A549 (cell line): ENCODE data around the gene FHIT. TPM values are rescaled to one million over a fixed set of nuclear protein-coding genes. Genes with fewer than 3 reads are reported as not detected.

Source experiments
- ATAC-seq, 2 experiments: fragments of 200-7000 bp in 1 of 2; fragments of >200 bp in 1 of 2; cut with Nextera tagmentation in 1 of 2; cut with Tn5 transposase in 1 of 2; 3 replicates each; pipeline versions ENCODE4 v1.8.0 to v1.9.1; 2018 to 2020; ENCODE audit warnings: mild to moderate bottlenecking in 1 of 2, moderate library complexity in 1 of 2
- CTCF ChIA-PET: fragments of 300-600 bp; sonication (Branson Sonifier 250); formaldehyde crosslinking; extraction: SDS; loops from one replicate; lab custom pipeline; 2021; ENCODE audit warnings: antibody characterized with exemption, inconsistent platforms; lab: Yijun Ruan, JAX
- POLR2A ChIA-PET: fragments of 350-600 bp; formaldehyde crosslinking; extraction: SDS; loops from one replicate; lab custom pipeline; 2021; ENCODE audit warnings: antibody characterized with exemption, inconsistent platforms; lab: Yijun Ruan, JAX
- DNase-seq, 2 experiments: peaks; one replicate each; pipeline versions ENCODE4 v3.0.0 to v3.0.0-alpha.2; 2011 to 2016; ENCODE audit warnings: low read depth in 1 of 2, low spot score in 1 of 2
- FAIRE-seq: peaks from 2 replicates; lab custom pipeline; 2011; peaks lifted over from hg19 to GRCh38; lab: Jason Lieb, UNC
- H3K27ac ChIP-seq, 2 experiments: fragments of >200 bp; sonication (Bioruptor Twin); formaldehyde crosslinking; 3 replicates each; pipeline ENCODE4 v1.5.1; 2016 to 2017
- H3K4me1 ChIP-seq: fragments of >200 bp; sonication (Bioruptor Twin); formaldehyde crosslinking; 3 replicates; pipeline ENCODE4 v1.6.1; 2016
- H3K4me2 ChIP-seq: fragments of >200 bp; sonication (Bioruptor Twin); formaldehyde crosslinking; 3 replicates; pipeline ENCODE4 v1.6.1; 2016
- H3K4me3 ChIP-seq: fragments of >200 bp; sonication (Bioruptor Twin); formaldehyde crosslinking; 3 replicates; pipeline ENCODE4 v1.5.1; 2016
- H3K9me3 ChIP-seq: fragments of >200 bp; sonication (Bioruptor Twin); formaldehyde crosslinking; 3 replicates; pipeline ENCODE4 v1.6.1; 2016
- ATOH8 ChIP-seq: fragments of 250-450 bp; sonication (Bioruptor Pico); IDR thresholded peaks from 2 replicates; pipeline ENCODE4 v1.5.0; 2020; ENCODE audit warnings: low read depth, mild to moderate bottlenecking, moderate library complexity
- CHD2 ChIP-seq: fragments of 150-350 bp; IDR thresholded peaks from 2 replicates; pipeline ENCODE4 v1.6.1; 2014; ENCODE audit warnings: low read length; ENCODE audit not compliant: partially characterized antibody
- CTCF ChIP-seq: fragments of >200 bp; sonication (Bioruptor Twin); formaldehyde crosslinking; IDR thresholded peaks from 3 replicates; pipeline ENCODE4 v1.5.1; 2016
- EHF ChIP-seq: fragments of 250-450 bp; sonication (Bioruptor Pico); IDR thresholded peaks from 2 replicates; pipeline ENCODE4 v1.5.0; 2020; ENCODE audit warnings: mild to moderate bottlenecking
- EHMT2 ChIP-seq: fragments of 200-600 bp; sonication (generic); IDR thresholded peaks from 2 replicates; pipeline ENCODE4 v1.6.1; 2016; ENCODE audit warnings: antibody characterized with exemption, low read depth, mild to moderate bottlenecking, moderate library complexity
- ELK1 ChIP-seq: fragments of 150-350 bp; IDR thresholded peaks from 2 replicates; pipeline ENCODE4 v1.6.1; 2014; ENCODE audit warnings: low read depth, mild to moderate bottlenecking, low read length
- FOSL2 ChIP-seq, 2 experiments: fragments of 450-650 bp in 1 of 2; fragments of >200 bp in 1 of 2; sonication (Bioruptor Twin) in 1 of 2; formaldehyde crosslinking; IDR thresholded peaks; 2 replicates each; pipeline versions ENCODE4 v1.5.0 to v1.6.1; 2016 to 2020; ENCODE audit warnings: mild to moderate bottlenecking in 1 of 2, moderate library complexity in 1 of 2
- FOXS1 ChIP-seq: fragments of 250-450 bp; sonication (Bioruptor Pico); IDR thresholded peaks from 2 replicates; pipeline ENCODE4 v1.5.0; 2020; ENCODE audit warnings: mild to moderate bottlenecking, moderate library complexity
- HES2 ChIP-seq: fragments of >200 bp; sonication (Bioruptor Twin); formaldehyde crosslinking; IDR thresholded peaks from 2 replicates; pipeline ENCODE4 v1.6.1; 2016
- HEYL ChIP-seq: fragments of 250-450 bp; sonication (Bioruptor Pico); IDR thresholded peaks from 2 replicates; pipeline ENCODE4 v1.8.0; 2021; ENCODE audit warnings: mild to moderate bottlenecking, moderate library complexity
- KDM1A ChIP-seq: fragments of 200-600 bp; sonication (generic); IDR thresholded peaks from 2 replicates; pipeline ENCODE4 v1.6.1; 2016; ENCODE audit warnings: low read depth, mild to moderate bottlenecking
- KDM5A ChIP-seq: fragments of 200-600 bp; sonication (generic); IDR thresholded peaks from 2 replicates; pipeline ENCODE4 v1.6.1; 2016; ENCODE audit warnings: antibody characterized with exemption, mild to moderate bottlenecking
- MAFK ChIP-seq: fragments of 450-650 bp; IDR thresholded peaks from 2 replicates; pipeline ENCODE4 v1.6.1; 2014; ENCODE audit not compliant: partially characterized antibody
- MAX ChIP-seq: IDR thresholded peaks from 2 replicates; pipeline ENCODE4 v1.6.1; 2012
- PBX3 ChIP-seq: IDR thresholded peaks from 2 replicates; pipeline ENCODE4 v1.6.1; 2012
- PHF8 ChIP-seq: fragments of 200-600 bp; sonication (generic); IDR thresholded peaks from 2 replicates; pipeline ENCODE4 v1.6.1; 2016; ENCODE audit warnings: low read depth, mild to moderate bottlenecking, antibody characterized with exemption, moderate library complexity, borderline replicate concordance
- POLR2AphosphoS2 ChIP-seq: conservative IDR thresholded peaks from 2 replicates; pipeline ENCODE4 v1.6.1; 2012; ENCODE audit warnings: low read length, improper control_type of control experiment, inconsistent platforms
- RAD21 ChIP-seq, 2 experiments: fragments of >200 bp in 1 of 2; sonication (Bioruptor Twin) in 1 of 2; formaldehyde crosslinking in 1 of 2; IDR thresholded peaks in 1 of 2; conservative IDR thresholded peaks in 1 of 2; 2 replicates in 1 of 2; 3 replicates in 1 of 2; pipeline ENCODE4 v1.6.1; 2012 to 2018; ENCODE audit warnings: inconsistent platforms in 1 of 2
- RARB ChIP-seq: fragments of 250-450 bp; sonication (Bioruptor Pico); IDR thresholded peaks from 2 replicates; pipeline ENCODE4 v1.8.0; 2021; ENCODE audit warnings: mild to moderate bottlenecking, moderate library complexity
- RFX5 ChIP-seq: fragments of 450-650 bp; IDR thresholded peaks from 2 replicates; pipeline ENCODE4 v1.7.1; 2014; ENCODE audit warnings: antibody characterized with exemption, mild to moderate bottlenecking, moderate library complexity
- RNF2 ChIP-seq: fragments of 200-600 bp; sonication (generic); IDR thresholded peaks from 2 replicates; pipeline ENCODE4 v1.6.1; 2016; ENCODE audit warnings: low read depth, mild to moderate bottlenecking, antibody characterized with exemption, moderate library complexity, borderline replicate concordance
- SMC3 ChIP-seq: fragments of >200 bp; sonication (Bioruptor Twin); formaldehyde crosslinking; IDR thresholded peaks from 3 replicates; pipeline ENCODE4 v1.6.1; 2018; ENCODE audit warnings: inconsistent platforms
- TFCP2L1 ChIP-seq: fragments of 250-450 bp; sonication (Bioruptor Pico); IDR thresholded peaks from 2 replicates; pipeline ENCODE4 v1.5.0; 2021; ENCODE audit warnings: mild to moderate bottlenecking
- TP53 ChIP-seq: fragments of 250-450 bp; sonication (Bioruptor Pico); IDR thresholded peaks from 2 replicates; pipeline ENCODE4 v1.5.0; 2021; ENCODE audit warnings: mild to moderate bottlenecking, moderate library complexity
- USF2 ChIP-seq: fragments of 450-650 bp; IDR thresholded peaks from 2 replicates; pipeline ENCODE4 v1.6.1; 2014; ENCODE audit warnings: antibody characterized with exemption
- ZFP36 ChIP-seq: fragments of 450-650 bp; IDR thresholded peaks from 2 replicates; pipeline ENCODE4 v1.6.1; 2014; ENCODE audit warnings: borderline replicate concordance; ENCODE audit not compliant: partially characterized antibody
- ZNF302 ChIP-seq: fragments of 250-450 bp; sonication (Bioruptor Pico); IDR thresholded peaks from 2 replicates; pipeline ENCODE4 v1.9.0; 2021; ENCODE audit warnings: inconsistent platforms, mild to moderate bottlenecking, moderate library complexity
- WGBS: methylation state at CpG from one replicate; pipeline ENCODE4 v1.1.6; 2017; ENCODE audit errors: missing lambda C conversion rate; 5-methylcytosine and 5-hydroxymethylcytosine counted together
- polyA plus RNA-seq, 4 experiments: library from polyadenylated mRNA; depleted of rRNA in 3 of 4; stranded (reverse); fragments of >200 nt; fragmentation: RNase III in 1 of 4; extraction: RNeasy Plus Mini Kit Qiagen cat#74134 plus additional on column Dnase treatment in 1 of 4; gene quantifications; 2 replicates in 3 of 4; 3 replicates in 1 of 4; pipeline ENCODE4 v1.2.3, GENCODE V29; 2011 to 2017

FHIT gene
- polyA plus RNA-seq, 2 of the 4 experiments (the other 2 are of a cell fraction): 0.76 to 0.92 TPM

GRCh38 chr3:61297821-61298220, 46.6 kb upstream of the FHIT start (continued):
- TF ChIP-seq RAD21 (conservative IDR thresholded peaks at IDR 0.05 in 1 of 2, IDR thresholded peaks at IDR 0.05 in 1 of 2): no peak
- no peak for TF ChIP-seq FOXS1
- no peak for TF ChIP-seq EHF (CRISPR knock-in tag)
- TF ChIP-seq CTCF: no peak
- no peak for TF ChIP-seq PHF8
- TF ChIP-seq HEYL: no peak

GRCh38 chr3:61288446-61288845, 37.2 kb upstream of the FHIT start:
- no peak for DNase-seq
- no peak for FAIRE-seq
- Histone ChIP-seq H3K27ac (no peak overlapping the region), H3K9me3 (no peaks in the 10 kb centered on the region), H3K4me2 (no peak overlapping the region), H3K4me3 (no peak overlapping the region), H3K4me1 (no peaks in the 10 kb centered on the region)
- ChIA-PET CTCF (no interaction called here), POLR2A (no interaction called here)
- TF ChIP-seq ZNF302 (CRISPR knock-in tag): no peak
- no peak for TF ChIP-seq TP53
- no peak for TF ChIP-seq PBX3
- no peak for TF ChIP-seq HEYL
- TF ChIP-seq ZFP36: no peak
- TF ChIP-seq KDM5A: no peak
- no peak for TF ChIP-seq EHMT2
- no peak for TF ChIP-seq HES2
- no peak for TF ChIP-seq FOSL2 (IDR thresholded peaks at IDR 0.05)
- TF ChIP-seq FOSL2 (CRISPR knock-in tag; IDR thresholded peaks at IDR 0.05): no peak
- no peak for TF ChIP-seq RNF2
- no peak for TF ChIP-seq MAFK
- no peak for ATAC-seq
- WGBS: 21% methylated on average over 5 of the region's 5 CpGs

GRCh38 chr3:61283876-61284275, 32.6 kb upstream of the FHIT start:
- no peaks in the 10 kb centered on the region for H3K4me1 ChIP-seq
- no peak overlapping the region for H3K4me3 ChIP-seq
- TF ChIP-seq RARB (CRISPR knock-in tag): no peak
- TF ChIP-seq MAX: no peak
- no peak for TF ChIP-seq POLR2AphosphoS2
- TF ChIP-seq HEYL: no peak
- TF ChIP-seq RFX5: no peak
- TF ChIP-seq ATOH8: no peak
- TF ChIP-seq HES2: no peak
- no peak for TF ChIP-seq KDM1A
- no peak for TF ChIP-seq RAD21 (conservative IDR thresholded peaks at IDR 0.05 in 1 of 2, IDR thresholded peaks at IDR 0.05 in 1 of 2)
- TF ChIP-seq MAFK: no peak
- no peak for TF ChIP-seq USF2
- no peak for TF ChIP-seq CHD2
- TF ChIP-seq FOXS1: no peak
- TF ChIP-seq ELK1: no peak
- TF ChIP-seq TFCP2L1: no peak
- no peak for TF ChIP-seq PHF8
- TF ChIP-seq SMC3: no peak
- H3K9me3 ChIP-seq: no peaks in the 10 kb centered on the region
- no peak overlapping the region for H3K27ac ChIP-seq
- no peak for DNase-seq
- ChIA-PET POLR2A (no interaction called here), CTCF (no interaction called here)
- no peak overlapping the region for H3K4me2 ChIP-seq
- FAIRE-seq: no peak
- ATAC-seq: no peak
